Activated T-cell treated with anti-CD3 and anti-CD28 coated beads, Interleukin-2, amount 50 U/mL, for 4 hours (primary cell): ENCODE results near the gene VWA7. TPM values are rescaled to one million over a fixed set of nuclear protein-coding genes. Genes with fewer than 3 reads are reported as not detected.
A peak's percentile ranks its signal among the peaks of the same experiment; 100 is the strongest.
"Not testable (repeated sequence)": the region's sequence is repeated elsewhere in the genome, so short reads cannot be mapped to it uniquely, and the experiment has no call there.

Experiments
- ATAC-seq, 2 donors: fragments of 200-7000 bp; cut with Tn5 transposase; one replicate each; pipeline ENCODE4 v1.10.0; 2021
- DNase-seq: peaks from one replicate; pipeline ENCODE4 v3.0.0-alpha.2; 2020
- H3K27me3 Mint-ChIP-seq: one replicate; pipeline ENCODE4 v1.8.0; 2021; ENCODE audit warnings: low read depth, mixed read lengths
- H3K36me3 Mint-ChIP-seq: one replicate; pipeline ENCODE4 v1.8.0; 2022; ENCODE audit warnings: mixed read lengths; ENCODE audit not compliant: insufficient read depth
- H3K4me1 Mint-ChIP-seq: one replicate; pipeline ENCODE4 v1.8.0; 2021; ENCODE audit warnings: low read depth, mixed read lengths
- H3K4me3 Mint-ChIP-seq: one replicate; pipeline ENCODE4 v1.8.0; 2021; ENCODE audit warnings: mild to moderate bottlenecking, moderate library complexity, mixed read lengths
- H3K9me3 Mint-ChIP-seq: one replicate; pipeline ENCODE4 v1.8.0; 2021; ENCODE audit warnings: mixed read lengths
- total RNA-seq, 3 donors: library from RNA; stranded (reverse); gene quantifications; one replicate each; pipeline ENCODE4 v1.2.1, GENCODE V29; 2021

Gene VWA7
- total RNA-seq, 3 donors from 2014 or later: 1.4 TPM

DNA sequence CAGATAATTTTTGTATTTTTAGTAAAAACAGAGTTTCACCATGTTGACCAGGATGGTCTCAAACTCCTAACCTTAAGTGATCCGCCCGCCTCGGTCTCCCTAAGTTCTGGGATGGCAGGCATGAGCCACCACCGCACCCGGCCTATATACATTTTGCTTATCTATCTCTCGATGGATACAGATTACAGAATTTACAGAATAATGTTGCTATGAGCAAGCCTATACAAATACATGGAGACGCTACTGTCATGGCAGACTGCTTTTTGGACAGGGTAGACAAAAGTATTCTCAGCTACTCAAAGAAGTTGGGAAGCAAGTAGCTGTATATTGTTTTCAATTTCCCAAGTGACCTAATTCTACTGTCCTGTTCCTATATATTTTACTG, 36.3 kb upstream of the VWA7 start:
- H3K36me3 Mint-ChIP-seq: peaks cover 12% of the 10 kb centered on the region
- H3K4me1 Mint-ChIP-seq: peaks cover 56% of the 10 kb centered on the region
- H3K27me3 Mint-ChIP-seq: no peaks in the 10 kb centered on the region
- DNase-seq: no peak
- ATAC-seq: no peak
- H3K9me3 Mint-ChIP-seq: no peaks in the 10 kb centered on the region
- H3K4me3 Mint-ChIP-seq: peak overlapping the region; percentile 70

DNA sequence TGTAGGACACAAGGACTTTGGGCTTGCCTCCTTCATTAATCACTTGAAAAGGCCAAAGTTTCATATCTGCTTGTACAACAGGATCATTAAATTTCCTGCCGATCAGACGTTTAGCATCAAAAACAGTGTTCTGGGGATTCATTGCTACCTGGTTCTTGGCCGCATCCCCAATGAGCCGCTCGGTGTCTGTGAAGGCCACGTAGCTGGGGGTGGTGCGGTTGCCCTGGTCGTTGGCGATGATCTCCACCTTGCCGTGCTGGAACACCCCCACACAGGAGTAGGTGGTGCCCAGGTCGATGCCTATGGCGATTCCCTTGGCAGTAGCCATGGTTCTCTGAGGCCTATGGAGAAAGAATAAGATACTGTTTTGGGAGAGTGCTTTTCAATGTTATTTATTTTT, 34.5 kb upstream of the VWA7 start:
- H3K4me3 Mint-ChIP-seq: no peak overlapping the region
- H3K36me3 Mint-ChIP-seq: peaks cover 12% of the 10 kb centered on the region
- DNase-seq (no peak), ATAC-seq (no peak)
- peaks cover 47% of the 10 kb centered on the region for H3K4me1 Mint-ChIP-seq
- no peaks in the 10 kb centered on the region for H3K9me3 Mint-ChIP-seq
- no peaks in the 10 kb centered on the region for H3K27me3 Mint-ChIP-seq

- peaks cover 43% of the 10 kb centered on the region for H3K4me1 Mint-ChIP-seq
- H3K4me3 Mint-ChIP-seq: not testable (repeated sequence)
Observed at GRCh38 chr6:31808599-31808998, 31.5 kb upstream of the VWA7 start.

GRCh38 chr6:31806470-31807272, 29.5 kb upstream of the VWA7 start, which contains the start of gene LSM2:
LSM2 (minus strand) TSS chr6:31806966; CDS start chr6:31806757, 209 bp downstream.
- Mint-ChIP-seq H3K4me3 (peak within 1 kb of the TSS; percentile 98), H3K4me1 (peaks cover 29% of the 10 kb centered on the region), H3K27me3 (no peaks in the 10 kb centered on the region), H3K9me3 (no peaks in the 10 kb centered on the region), H3K36me3 (peaks cover 18% of the 10 kb centered on the region)
- ATAC-seq (peak; percentile 99), DNase-seq (peak; percentile 97)

More at GRCh38 chr6:31808599-31808998, 31.5 kb upstream of the VWA7 start:
- ATAC-seq, H3K9me3 Mint-ChIP-seq, DNase-seq, H3K27me3 Mint-ChIP-seq: not testable (repeated sequence)
- peaks cover 12% of the 10 kb centered on the region for H3K36me3 Mint-ChIP-seq

DNA sequence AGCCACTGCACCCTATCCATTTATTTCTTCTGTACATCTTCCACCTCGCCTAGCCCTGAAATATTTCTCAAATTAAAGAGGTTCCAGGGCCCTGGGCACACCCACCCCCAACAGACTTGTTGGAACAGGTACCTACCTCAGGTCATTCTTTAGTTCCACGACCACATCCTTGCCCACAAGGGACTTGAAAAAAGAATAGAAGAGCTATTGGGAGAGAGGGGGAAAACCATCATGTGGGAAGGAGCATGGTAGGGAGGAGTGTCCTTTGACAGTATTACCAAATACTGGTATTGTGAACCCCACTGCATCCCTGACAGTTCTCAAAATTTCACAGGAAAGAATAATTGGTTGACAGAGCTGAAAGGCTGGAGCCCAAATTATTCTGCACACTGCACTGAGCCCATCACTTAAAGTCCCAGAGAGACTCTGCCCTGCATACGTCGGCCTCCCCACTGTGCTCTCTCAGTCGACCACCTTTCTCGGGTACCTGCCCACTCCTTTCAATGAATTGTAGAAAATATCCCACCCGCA, 28.9 kb upstream of the VWA7 start:
- H3K36me3 Mint-ChIP-seq: peaks cover 15% of the 10 kb centered on the region
- no peaks in the 10 kb centered on the region for H3K27me3 Mint-ChIP-seq
- ATAC-seq (peak; percentile 19 to 22), DNase-seq (no peak)
- no peaks in the 10 kb centered on the region for H3K9me3 Mint-ChIP-seq
- peaks cover 24% of the 10 kb centered on the region for H3K4me1 Mint-ChIP-seq
- peak overlapping the region; percentile 98 for H3K4me3 Mint-ChIP-seq

DNA sequence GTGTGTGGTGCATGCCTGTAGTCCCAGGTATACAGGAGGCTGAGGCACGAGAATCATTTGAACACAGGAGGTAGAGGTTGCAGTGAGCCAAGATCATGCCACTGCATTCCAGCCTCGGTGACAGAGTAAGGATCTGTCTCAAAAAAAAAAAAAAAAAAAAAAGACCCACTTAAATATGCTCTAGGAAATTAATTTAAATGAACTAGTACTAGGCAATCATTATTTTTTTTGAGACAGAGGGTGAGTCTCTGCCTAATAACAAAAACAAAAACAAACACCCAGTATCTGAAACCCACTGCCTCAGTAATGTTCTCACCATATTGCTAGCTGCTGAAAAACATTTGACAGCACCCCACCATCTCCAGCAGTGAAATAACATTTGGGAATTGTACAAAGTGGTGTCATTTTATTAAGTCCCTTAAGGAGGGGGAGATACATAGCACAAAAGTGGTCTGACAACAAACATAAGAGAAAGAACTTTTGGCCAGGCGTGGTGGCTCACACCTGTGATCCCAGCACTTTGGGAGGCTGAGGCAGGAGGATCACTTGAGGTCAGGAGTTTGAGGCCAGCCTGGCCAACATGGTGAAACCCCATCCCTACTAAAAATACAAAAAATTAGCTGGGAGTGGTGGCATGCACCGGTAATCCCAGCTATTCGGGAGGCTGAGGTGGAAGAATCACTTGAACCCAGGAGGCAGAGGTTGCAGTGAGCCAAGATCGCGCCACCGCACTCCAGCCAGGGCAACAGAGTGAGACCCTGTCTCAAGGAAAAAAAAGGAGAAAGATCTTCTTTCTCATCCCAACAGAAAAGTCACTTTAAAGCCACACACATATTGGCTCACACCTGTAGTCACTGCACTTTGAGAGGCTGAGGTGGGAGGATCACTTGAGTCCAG, 24.2 kb upstream of the VWA7 start:
- not testable (repeated sequence) for H3K36me3 Mint-ChIP-seq, ATAC-seq, H3K27me3 Mint-ChIP-seq, H3K4me3 Mint-ChIP-seq, H3K9me3 Mint-ChIP-seq, DNase-seq
- peaks cover 33% of the 10 kb centered on the region for H3K4me1 Mint-ChIP-seq

- H3K36me3 Mint-ChIP-seq: peaks cover 9% of the 10 kb centered on the region
Observed at GRCh38 chr6:31799781-31800180, 22.7 kb upstream of the VWA7 start.

DNA sequence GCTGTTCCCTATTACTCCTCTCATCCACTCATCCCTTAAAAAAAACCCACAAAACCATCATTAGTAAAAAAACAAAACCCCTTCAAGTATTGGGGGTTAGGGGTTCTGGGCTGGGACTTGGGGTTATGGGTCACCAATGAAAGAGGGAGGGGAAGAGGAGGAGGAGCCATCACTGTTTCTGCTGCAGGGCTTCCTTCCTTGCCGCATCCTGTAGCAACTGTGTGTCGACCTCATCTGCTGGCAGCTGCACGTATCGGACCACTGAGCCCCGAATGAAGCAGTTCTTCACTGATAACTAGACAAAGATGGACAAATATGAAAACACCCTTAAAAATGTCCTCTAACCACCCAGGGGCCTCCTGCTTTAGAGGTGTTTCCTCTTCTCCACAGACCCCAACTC, 20.5 kb upstream of the VWA7 start:
- DNase-seq (no peak), ATAC-seq (no peak)
- H3K9me3 Mint-ChIP-seq: no peaks in the 10 kb centered on the region
- no peaks in the 10 kb centered on the region for H3K27me3 Mint-ChIP-seq
- H3K4me3 Mint-ChIP-seq: peak overlapping the region; percentile 37
- H3K36me3 Mint-ChIP-seq: peaks cover 5% of the 10 kb centered on the region
- H3K4me1 Mint-ChIP-seq: peaks cover 35% of the 10 kb centered on the region

More at GRCh38 chr6:31799781-31800180, 22.7 kb upstream of the VWA7 start:
- Mint-ChIP-seq H3K9me3 (no peaks in the 10 kb centered on the region), H3K4me1 (peaks cover 30% of the 10 kb centered on the region), H3K27me3 (no peaks in the 10 kb centered on the region), H3K4me3 (no peak overlapping the region)
- ATAC-seq (no peak), DNase-seq (no peak)

GRCh38 chr6:31796993-31797385, 19.9 kb upstream of the VWA7 start:
- no peak for ATAC-seq
- no peak for DNase-seq
- peak overlapping the region; percentile 67 for H3K4me3 Mint-ChIP-seq
- H3K27me3 Mint-ChIP-seq: no peaks in the 10 kb centered on the region
- peaks cover 35% of the 10 kb centered on the region for H3K4me1 Mint-ChIP-seq
- no peaks in the 10 kb centered on the region for H3K9me3 Mint-ChIP-seq
- H3K36me3 Mint-ChIP-seq: peaks cover 5% of the 10 kb centered on the region

DNA sequence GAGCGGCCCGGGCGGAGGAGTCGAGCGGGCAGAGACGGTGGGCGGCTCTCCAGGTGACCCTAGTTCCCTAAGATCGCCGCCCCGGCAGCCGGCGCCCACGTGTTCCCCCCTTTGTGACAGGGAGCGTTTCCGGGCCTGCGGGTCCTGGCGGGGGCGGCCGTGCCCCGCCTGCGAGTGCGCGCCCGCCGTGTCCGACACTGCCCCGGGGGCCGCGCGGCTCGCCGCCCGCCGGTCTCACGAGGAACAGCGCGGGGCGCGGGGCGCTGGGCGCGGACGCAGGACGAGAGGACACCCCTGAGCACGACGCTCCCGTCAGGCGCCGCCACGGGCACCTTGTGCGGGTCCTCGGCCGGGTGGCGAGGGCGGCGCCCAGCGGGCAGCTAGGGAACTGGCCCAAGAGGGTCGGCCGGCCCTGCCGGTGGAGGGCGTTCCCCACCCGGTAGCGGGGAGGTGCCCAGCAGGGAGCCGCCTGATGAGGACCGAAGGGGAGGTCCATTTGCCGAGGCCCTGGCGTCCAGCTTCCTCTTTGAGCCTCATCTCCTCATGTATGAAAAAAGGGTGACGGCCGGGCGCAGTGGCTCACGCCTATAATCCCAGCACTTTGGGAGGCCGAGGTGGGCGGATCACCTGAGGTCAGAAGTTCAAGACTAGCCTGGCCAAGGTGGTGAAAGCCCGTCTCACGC, 18.6 kb upstream of the VWA7 start, which contains the start of gene VARS1:
VARS1 (minus strand) TSS at position 137 of the 683 bp plus-strand sequence. CDS start 535 bp downstream, outside the sequence.
- H3K4me3 Mint-ChIP-seq: peak within 1 kb of the TSS; percentile 99
- no peaks in the 10 kb centered on the region for H3K27me3 Mint-ChIP-seq
- H3K36me3 Mint-ChIP-seq: peaks cover 9% of the 10 kb centered on the region
- no peaks in the 10 kb centered on the region for H3K9me3 Mint-ChIP-seq
- peaks cover 41% of the 10 kb centered on the region for H3K4me1 Mint-ChIP-seq
- ATAC-seq (peak; percentile 92), DNase-seq (peak; percentile 79)

DNA sequence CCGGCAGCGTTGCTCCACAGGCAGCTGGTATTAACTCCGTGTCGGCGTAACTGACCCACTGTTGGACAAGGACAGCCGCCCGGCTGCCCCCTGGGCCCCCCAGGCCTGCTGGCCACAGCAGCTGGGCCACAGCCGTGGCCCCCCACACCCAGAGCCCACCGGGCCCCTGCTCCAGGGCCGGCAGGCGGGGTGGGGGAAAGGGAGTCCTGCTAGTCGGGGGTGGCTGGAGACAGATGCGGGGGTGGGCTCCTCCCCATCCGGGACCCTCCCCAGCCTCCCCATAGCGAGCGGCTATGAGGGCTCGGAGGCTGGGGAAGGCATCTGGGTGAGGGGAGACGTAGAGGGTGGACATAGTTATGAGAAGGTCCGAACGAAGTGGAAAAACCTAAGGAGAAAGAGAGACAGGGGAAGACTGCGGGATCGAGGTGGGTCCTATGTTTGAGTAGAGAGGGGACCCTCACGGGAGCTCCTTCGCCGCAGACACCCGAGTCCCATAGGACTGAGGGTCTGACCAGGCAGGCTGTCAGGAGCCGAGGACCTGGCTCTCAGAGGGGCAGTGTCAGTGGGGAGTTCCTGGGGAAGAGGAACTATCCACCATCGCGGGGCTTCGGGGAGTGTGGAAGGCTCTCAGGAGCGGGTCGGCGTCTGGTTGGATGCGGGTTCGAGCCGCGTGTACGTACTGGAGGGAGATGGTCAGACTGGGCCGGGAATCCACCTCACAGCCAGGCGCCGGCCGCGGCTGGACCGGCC, 17.9 kb upstream of the VWA7 start:
- peak overlapping the region; percentile 99 for H3K4me3 Mint-ChIP-seq
- ATAC-seq (peak; percentile 42 to 47), DNase-seq (no peak)
- no peaks in the 10 kb centered on the region for H3K27me3 Mint-ChIP-seq
- no peaks in the 10 kb centered on the region for H3K9me3 Mint-ChIP-seq
- H3K36me3 Mint-ChIP-seq: peaks cover 12% of the 10 kb centered on the region
- peaks cover 44% of the 10 kb centered on the region for H3K4me1 Mint-ChIP-seq

DNA sequence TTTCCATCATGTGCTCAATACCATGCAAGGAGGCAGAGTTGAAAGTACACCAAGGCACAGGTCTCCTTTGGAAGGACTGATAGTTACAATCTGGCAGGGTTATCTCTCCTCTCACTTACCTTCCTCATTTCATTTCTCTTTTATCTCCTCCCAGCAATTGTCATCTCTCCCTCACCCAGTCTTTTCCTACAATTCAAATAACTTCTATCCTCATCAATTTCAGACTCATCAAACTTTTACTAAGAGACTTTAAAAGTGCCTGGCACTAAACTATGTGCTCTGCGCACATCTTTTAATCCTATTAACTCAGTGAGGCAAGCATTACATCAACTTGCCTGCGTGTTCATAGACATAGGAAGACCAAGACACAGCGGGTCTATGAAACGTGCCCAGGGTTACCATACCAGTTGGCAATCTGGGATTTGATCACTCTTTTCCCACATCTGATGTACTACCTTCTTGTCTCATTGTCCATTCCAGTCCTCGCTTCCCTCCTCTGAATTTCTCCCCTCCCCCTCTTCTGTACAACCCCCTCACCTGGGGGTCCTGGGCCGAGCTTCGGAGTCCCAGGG, 17.3 kb upstream of the VWA7 start:
- Mint-ChIP-seq H3K27me3 (no peaks in the 10 kb centered on the region), H3K9me3 (no peaks in the 10 kb centered on the region), H3K4me1 (peaks cover 44% of the 10 kb centered on the region), H3K4me3 (peak overlapping the region; percentile 99), H3K36me3 (peaks cover 16% of the 10 kb centered on the region)
- DNase-seq (no peak), ATAC-seq (no peak)

DNA sequence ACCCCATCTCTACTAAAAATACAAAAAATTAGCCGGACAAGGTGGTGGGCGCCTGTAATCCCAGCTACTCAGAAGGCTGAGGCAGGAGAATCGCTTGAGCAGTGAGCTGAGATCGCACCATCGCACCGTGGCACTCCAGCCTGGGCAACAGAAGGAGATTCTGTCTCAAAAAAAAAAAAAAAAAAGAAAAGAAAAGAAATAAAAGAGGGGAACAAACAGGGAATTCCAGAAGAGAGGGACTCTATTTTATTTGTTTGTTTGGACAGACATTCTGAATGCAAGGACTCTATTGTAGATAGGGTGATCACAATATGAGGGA, 16.8 kb upstream of the VWA7 start:
- H3K4me1 Mint-ChIP-seq: peaks cover 47% of the 10 kb centered on the region
- H3K36me3 Mint-ChIP-seq: peaks cover 17% of the 10 kb centered on the region
- H3K9me3 Mint-ChIP-seq, ATAC-seq, DNase-seq, H3K27me3 Mint-ChIP-seq: not testable (repeated sequence)
- peak overlapping the region; percentile 99 for H3K4me3 Mint-ChIP-seq
